Thymus (tissue), 11 donors: ENCODE results near the gene RPRD2. TPM values are rescaled to one million over a fixed set of nuclear protein-coding genes. Genes with fewer than 3 reads are reported as not detected.

Experiments
- DNase-seq, 9 donors: peaks; one replicate each; pipeline ENCODE4 v3.0.0-alpha.2; 2013; ENCODE audit warnings: low spot score in 9 of 9, low read depth in 6 of 9, missing footprints in 1 of 9
- H3K27ac ChIP-seq, 2 donors: one replicate each; pipeline ENCODE4 v1.5.1; 2013; ENCODE audit warnings: control low read depth in 1 of 2, low read depth in 1 of 2, low read length in 1 of 2, mild to moderate bottlenecking in 1 of 2, moderate library complexity in 1 of 2
- H3K27me3 ChIP-seq, 2 donors: one replicate each; pipeline ENCODE4 v1.5.1; 2013; ENCODE audit warnings: low read length in 1 of 2; ENCODE audit not compliant: control insufficient read depth in 2 of 2, insufficient read depth in 1 of 2
- H3K36me3 ChIP-seq, 2 donors: one replicate each; pipeline ENCODE4 v1.5.1; 2013; ENCODE audit warnings: low read length in 1 of 2, mild to moderate bottlenecking in 1 of 2, moderate library complexity in 1 of 2; ENCODE audit not compliant: control insufficient read depth in 2 of 2, insufficient read depth in 2 of 2
- H3K4me1 ChIP-seq, 2 donors: one replicate each; pipeline ENCODE4 v1.5.1; 2013; ENCODE audit warnings: low read length in 2 of 2; ENCODE audit not compliant: control insufficient read depth in 2 of 2, insufficient read depth in 2 of 2
- H3K4me3 ChIP-seq, 2 donors: one replicate each; pipeline ENCODE4 v1.5.1; 2013; ENCODE audit warnings: low read length in 2 of 2, control low read depth in 1 of 2, mild to moderate bottlenecking in 1 of 2
- H3K9me3 ChIP-seq, 2 donors: one replicate each; pipeline ENCODE4 v1.5.1; 2013; ENCODE audit warnings: low read length in 1 of 2, mild to moderate bottlenecking in 1 of 2; ENCODE audit not compliant: control insufficient read depth in 2 of 2, insufficient read depth in 1 of 2
- WGBS: extraction: QIAGEN DNeasy Blood & Tissue Kit; methylation state at CpG from one replicate; pipeline ENCODE4 v1.1.7; 2013; 5-methylcytosine and 5-hydroxymethylcytosine counted together
- polyA plus RNA-seq: library from polyadenylated mRNA; stranded (reverse); fragments of 200-250 nt; gene quantifications from one replicate; pipeline ENCODE4 v1.2.3, GENCODE V29; 2013
- total RNA-seq: library from RNA; stranded (reverse); fragments of 120-200 nt; gene quantifications from one replicate; pipeline ENCODE4 v1.2.4, GENCODE V29; 2013
- donor health status: healthy.

RPRD2 gene
- total and polyA plus RNA-seq, 2 donors, result 6.2 to 7.1 TPM

GRCh38 chr1:150511985-150512660 is 148.2 kb downstream of the RPRD2 start:
- Histone ChIP-seq H3K4me1 (peaks cover 0 to 29% of the 10 kb centered on the region in 2 donors), H3K4me3 (no peak overlapping the region), H3K9me3 (no peaks in the 10 kb centered on the region), H3K27ac (no peak overlapping the region), H3K36me3 (peaks cover 0 to 9% of the 10 kb centered on the region in 2 donors), H3K27me3 (peaks cover 0 to 17% of the 10 kb centered on the region in 2 donors)
- DNase-seq, result no peak
- WGBS, result 89% methylated on average over 17 of the region's 17 CpGs

DNA sequence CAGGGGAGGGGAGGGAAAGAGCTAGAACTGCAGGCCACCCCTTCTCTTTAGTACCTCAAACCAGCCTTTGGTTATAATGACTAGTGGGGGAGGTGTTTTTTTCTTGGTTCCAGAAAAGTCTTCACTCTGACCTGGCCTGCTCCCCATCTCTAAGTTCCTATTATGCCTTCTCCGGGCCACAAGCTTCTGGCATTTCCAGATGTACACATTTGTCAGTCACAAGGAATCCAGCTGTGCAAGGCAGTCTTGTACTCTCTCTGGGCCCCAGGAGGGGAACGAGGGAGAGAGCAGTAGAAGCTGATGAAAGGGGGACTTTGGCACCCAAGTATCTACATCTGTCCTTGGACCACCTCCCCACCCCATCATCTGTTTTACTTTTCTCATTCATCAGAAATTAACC is 148.9 kb downstream of the RPRD2 start:
- no peak overlapping the region for H3K4me3 ChIP-seq

GRCh38 chr1:150513351-150513791 is 149.4 kb downstream of the RPRD2 start:
- DNase-seq, result peak in 1 of 9 donors; percentile 37
- peaks cover 0 to 17% of the 10 kb centered on the region in 2 donors for H3K27me3 ChIP-seq
- peaks cover 0 to under 1% of the 10 kb centered on the region in 2 donors for H3K36me3 ChIP-seq
- peaks cover 0 to 29% of the 10 kb centered on the region in 2 donors for H3K4me1 ChIP-seq
- WGBS, result 92% methylated on average over 7 of the region's 7 CpGs
- no peak overlapping the region for H3K27ac ChIP-seq
- H3K4me3 ChIP-seq, result no peak overlapping the region
- H3K9me3 ChIP-seq, result no peaks in the 10 kb centered on the region

More for the DNA sequence above, 148.9 kb downstream of the RPRD2 start:
- no peak for DNase-seq
- Histone ChIP-seq H3K36me3 (peaks cover 0 to 5% of the 10 kb centered on the region in 2 donors), H3K4me1 (peaks cover 0 to 29% of the 10 kb centered on the region in 2 donors), H3K27me3 (peaks cover 0 to 17% of the 10 kb centered on the region in 2 donors), H3K9me3 (no peaks in the 10 kb centered on the region), H3K27ac (no peak overlapping the region)
- 97% methylated on average over 2 of the region's 2 CpGs for WGBS

DNA sequence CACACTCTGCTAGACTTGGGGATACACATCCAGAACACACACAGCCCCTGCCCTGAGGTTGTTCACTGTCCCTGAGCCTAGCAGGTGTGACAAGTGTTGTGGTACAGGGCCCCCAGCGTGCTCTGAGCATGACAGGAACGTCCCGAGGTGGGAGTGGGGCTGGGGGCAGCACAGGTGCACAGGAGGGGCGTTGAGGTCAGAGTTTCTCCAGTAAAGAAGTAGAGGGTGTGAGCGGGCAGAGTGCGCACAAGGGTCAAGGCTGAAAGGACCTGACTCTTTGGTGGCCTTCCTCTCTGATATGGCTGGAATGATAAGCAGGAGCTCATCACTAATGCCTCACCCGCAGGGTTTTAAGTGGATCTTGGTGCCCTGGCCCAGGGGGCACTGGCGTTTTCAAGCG is 150.3 kb downstream of the RPRD2 start:
- H3K9me3 ChIP-seq, result no peaks in the 10 kb centered on the region
- no peak overlapping the region for H3K4me3 ChIP-seq
- no peak overlapping the region for H3K27ac ChIP-seq
- no peak for DNase-seq
- 94% methylated on average over 9 of the region's 9 CpGs for WGBS
- peaks cover 0 to 17% of the 10 kb centered on the region in 2 donors for H3K27me3 ChIP-seq
- H3K36me3 ChIP-seq, result no peaks in the 10 kb centered on the region
- peaks cover 0 to 29% of the 10 kb centered on the region in 2 donors for H3K4me1 ChIP-seq

DNA sequence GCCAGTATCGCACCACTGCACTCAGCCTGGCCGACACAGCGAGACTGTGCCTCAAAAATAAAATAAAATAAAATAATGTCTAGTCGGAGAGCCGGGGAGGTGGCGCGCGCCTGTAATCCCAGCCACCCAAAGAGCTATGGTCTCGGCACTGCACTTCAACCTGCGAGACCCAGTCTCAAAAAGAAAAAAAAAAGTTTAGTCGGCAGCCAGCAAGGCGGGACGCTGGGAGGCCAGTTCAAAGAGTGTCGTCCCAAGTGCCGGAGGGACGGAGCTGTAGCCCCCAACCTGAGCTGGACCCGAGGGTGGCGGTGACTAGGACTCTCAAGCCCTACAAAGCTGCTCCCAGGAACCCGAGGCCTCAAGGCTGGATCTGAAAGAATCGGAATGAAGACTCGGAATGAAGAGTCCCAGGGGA is 151.0 kb downstream of the RPRD2 start:
- Histone ChIP-seq H3K4me3 (peak overlapping the region; percentile 57), H3K27me3 (peaks cover 0 to 17% of the 10 kb centered on the region in 2 donors), H3K27ac (peak overlapping the region in 1 of 2 donors; percentile 12), H3K4me1 (peaks cover 0 to 29% of the 10 kb centered on the region in 2 donors), H3K36me3 (no peaks in the 10 kb centered on the region), H3K9me3 (no peaks in the 10 kb centered on the region)
- DNase-seq, result no peak
- 44% methylated on average over 21 of the region's 21 CpGs for WGBS

- H3K36me3 ChIP-seq, result no peaks in the 10 kb centered on the region
- DNase-seq, result peak; percentile 53 to 91 (median 80)
- H3K4me1 ChIP-seq, result peaks cover 0 to 29% of the 10 kb centered on the region in 2 donors
- H3K27ac ChIP-seq, result peak within 1 kb of the TSS in 1 of 2 donors; percentile 12
- no peaks in the 10 kb centered on the region for H3K9me3 ChIP-seq
- H3K4me3 ChIP-seq, result peak within 1 kb of the TSS; percentile 57
- peaks cover 0 to 17% of the 10 kb centered on the region in 2 donors for H3K27me3 ChIP-seq
- WGBS, result under 1% methylated on average over 54 of the region's 54 CpGs
Measured at GRCh38 chr1:150515328-150516049, 151.5 kb downstream of the RPRD2 start, which contains the start of gene FALEC. FALEC (plus strand) TSS chr1:150515752.

- H3K27me3 ChIP-seq, result peaks cover 0 to 17% of the 10 kb centered on the region in 2 donors
- peak in 3 of 9 donors; percentile 8 to 41 (median 12) for DNase-seq
- H3K9me3 ChIP-seq, result no peaks in the 10 kb centered on the region
- no peak overlapping the region for H3K27ac ChIP-seq
- peaks cover 0 to 29% of the 10 kb centered on the region in 2 donors for H3K4me1 ChIP-seq
- H3K4me3 ChIP-seq, result peak overlapping the region; percentile 57
- no peaks in the 10 kb centered on the region for H3K36me3 ChIP-seq
- WGBS, result 3% methylated on average over 19 of the region's 19 CpGs
Measured at GRCh38 chr1:150516050-150516591, 152.2 kb downstream of the RPRD2 start.

DNA sequence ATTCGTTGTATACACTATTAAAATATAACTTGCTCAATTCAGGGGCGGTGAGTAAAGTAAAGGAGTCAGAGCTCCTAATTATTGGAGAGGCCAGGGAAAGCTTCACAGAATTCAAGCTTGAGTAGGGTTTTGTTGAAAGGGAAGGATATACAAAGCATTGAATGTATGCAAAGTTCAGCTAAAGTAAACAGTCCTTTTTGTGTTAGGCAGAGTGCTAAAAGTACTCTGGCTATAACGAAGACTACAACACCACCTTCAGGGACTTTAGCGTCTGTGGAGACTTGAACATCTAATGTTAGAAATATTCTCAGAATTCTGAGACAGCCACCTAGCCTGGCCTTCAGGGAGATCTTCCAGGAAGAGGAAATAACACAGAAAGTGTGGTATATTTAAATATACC is 152.7 kb downstream of the RPRD2 start:
- 69% methylated on average over 4 of the region's 4 CpGs for WGBS
- Histone ChIP-seq H3K9me3 (no peaks in the 10 kb centered on the region), H3K36me3 (no peaks in the 10 kb centered on the region), H3K4me3 (no peak overlapping the region), H3K27ac (no peak overlapping the region), H3K4me1 (peaks cover 0 to 29% of the 10 kb centered on the region in 2 donors), H3K27me3 (peaks cover 0 to 17% of the 10 kb centered on the region in 2 donors)
- DNase-seq, result no peak
